GM23248 (cell line): ENCODE data around the gene PHF11.

Experiments
- EZH2 ChIP-seq: fragments of 200-600 bp; sonication (generic); IDR thresholded peaks from 2 replicates; pipeline ENCODE4 v1.6.1; 2018; ENCODE audit warnings: antibody characterized with exemption, mild to moderate bottlenecking; ENCODE audit not compliant: insufficient read depth, poor library complexity, severe bottlenecking
- EZH2phosphoT487 ChIP-seq: fragments of 200-600 bp; sonication (generic); IDR thresholded peaks from 2 replicates; pipeline ENCODE4 v1.6.1; 2018; ENCODE audit warnings: antibody characterized with exemption, moderate library complexity, mild to moderate bottlenecking, low read depth; ENCODE audit not compliant: insufficient read depth

GRCh38 chr13:49495783-49496762 lies at the start of gene PHF11:
- no peak for TF ChIP-seq EZH2
- no peak for TF ChIP-seq EZH2phosphoT487
